NCI-H1436 treated with DMSO at 0.1 percent for 48 hours (cell line): Measurements from ENCODE around the gene SCN4B.

Experiments
- DNase-seq: peaks from one replicate; lab custom pipeline; 2025; lab: John Stamatoyannopoulos, UW

Gene SCN4B

DNA sequence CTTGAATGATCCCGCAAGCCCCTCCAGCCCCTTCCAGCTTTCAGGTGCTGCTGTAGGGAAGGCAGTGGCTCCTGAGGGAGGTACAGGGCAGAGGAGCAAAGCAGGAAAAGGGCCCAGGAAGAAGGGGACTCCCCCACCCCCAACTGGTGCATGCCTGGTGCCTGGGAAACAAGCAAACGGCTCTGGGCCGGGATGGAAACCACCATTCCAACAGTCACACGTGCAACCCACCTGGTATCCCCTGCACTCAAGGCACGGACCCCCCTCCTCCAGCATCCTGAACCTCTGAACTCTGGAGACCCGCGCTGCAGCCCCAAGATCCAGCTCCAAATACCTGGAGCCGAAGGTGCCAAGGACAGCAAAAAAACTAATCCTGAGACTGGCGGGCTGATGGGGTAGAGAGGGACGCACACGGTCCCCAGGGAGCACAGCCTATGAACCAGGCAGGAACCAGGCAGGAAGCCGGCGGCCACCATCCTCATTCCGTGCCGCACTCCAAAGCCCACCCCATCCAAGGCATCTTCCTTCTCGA is 537 bp downstream of the SCN4B start:
- DNase-seq: no peak

DNA sequence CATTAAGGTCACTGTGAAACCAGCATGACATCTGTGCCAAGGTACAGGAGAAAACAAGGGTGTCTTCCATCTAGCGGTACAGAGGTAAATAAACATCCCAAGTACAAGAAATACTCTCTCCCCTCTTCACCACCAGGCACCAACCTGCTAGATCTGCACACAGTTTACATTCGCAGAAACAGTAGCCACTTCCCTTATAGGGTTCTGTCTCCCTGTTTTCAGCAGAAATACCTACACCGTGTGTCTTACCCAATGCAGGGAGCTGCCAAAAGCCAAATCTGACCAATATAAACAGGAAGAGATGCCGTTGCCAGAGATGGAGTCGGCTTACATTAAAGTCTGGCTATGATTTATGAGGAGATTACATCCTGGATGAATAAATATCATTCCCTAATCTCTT is 1.2 kb downstream of the SCN4B start:
- DNase-seq: no peak

DNA sequence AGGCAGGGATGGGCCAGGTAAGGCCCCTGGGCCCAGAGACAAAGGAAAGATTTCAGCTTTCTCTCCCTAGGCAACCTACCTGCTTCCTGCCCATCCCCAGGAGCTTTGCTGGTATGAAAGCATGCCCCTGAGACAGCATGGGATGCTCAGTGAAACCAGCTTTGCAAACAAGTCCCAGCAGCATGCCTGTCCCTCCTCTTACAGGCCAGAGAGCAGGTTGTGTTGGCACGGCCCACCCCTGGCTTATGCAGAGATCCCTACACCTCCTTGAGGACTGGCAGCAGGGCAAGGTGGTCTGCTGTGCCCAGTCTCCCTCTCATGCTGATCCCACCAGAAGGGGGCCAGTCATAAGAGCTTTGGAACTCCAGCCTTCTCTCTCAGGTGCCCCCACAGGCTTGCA is 3.1 kb downstream of the SCN4B start:
- DNase-seq: no peak

DNA sequence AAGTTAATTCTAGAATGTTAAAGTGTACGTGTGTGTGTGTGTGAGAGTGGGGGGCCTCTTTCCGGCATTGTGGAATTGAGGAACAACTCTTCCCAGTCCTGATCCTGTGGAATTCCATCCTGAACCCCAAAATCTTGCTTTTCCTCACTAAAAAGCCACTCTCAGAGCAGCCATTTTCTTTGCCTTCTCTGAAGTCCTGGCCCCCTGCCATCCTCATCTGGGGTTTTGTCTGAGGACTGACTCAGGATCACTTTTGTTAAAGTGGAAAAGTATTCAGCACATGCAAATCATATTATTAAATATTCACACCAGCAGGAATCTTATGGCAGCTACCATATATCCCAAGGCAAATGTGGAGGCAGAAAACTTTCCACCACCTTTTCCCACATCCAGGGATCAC is 3.8 kb downstream of the SCN4B start:
- no peak for DNase-seq

DNA sequence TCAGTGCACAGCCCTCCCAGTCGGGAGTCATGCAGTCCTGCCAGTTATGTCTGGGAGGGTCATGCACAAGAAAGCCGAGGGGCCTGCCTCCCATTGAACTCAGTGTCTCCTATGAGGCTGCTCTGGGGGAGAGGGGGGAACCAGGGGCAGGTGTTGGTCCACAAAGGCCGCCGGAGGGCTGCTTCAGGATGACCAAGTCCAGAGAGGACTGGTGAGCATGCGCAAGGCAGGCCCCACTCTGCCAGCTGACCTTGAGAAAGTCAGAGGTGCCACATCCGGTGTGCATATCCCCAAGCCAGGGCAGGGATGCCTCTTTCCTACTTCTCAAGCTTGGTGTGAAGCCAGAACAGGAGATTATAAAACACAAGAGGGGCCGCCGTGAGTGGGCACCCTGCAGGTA is 4.4 kb downstream of the SCN4B start:
- no peak for DNase-seq

DNA sequence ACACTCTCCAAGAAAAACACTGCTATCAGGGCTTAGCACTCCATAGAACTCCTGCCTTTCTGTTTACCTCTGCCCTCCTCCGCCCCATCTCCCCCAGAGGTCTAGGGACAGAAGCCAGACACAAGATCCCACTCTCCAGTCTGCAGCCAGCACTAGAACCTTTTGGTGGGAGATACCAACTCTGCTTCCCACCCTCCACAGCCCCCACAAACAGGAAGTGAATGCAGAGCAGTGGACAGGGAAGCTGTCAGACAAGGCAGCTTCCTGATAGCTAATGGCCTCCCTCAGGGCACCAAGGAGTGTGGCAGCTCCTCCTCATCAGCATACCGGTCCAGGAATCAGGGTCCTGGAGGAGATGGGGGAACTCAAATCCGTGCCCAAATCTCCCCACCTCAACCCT is 5.1 kb downstream of the SCN4B start:
- no peak for DNase-seq

DNA sequence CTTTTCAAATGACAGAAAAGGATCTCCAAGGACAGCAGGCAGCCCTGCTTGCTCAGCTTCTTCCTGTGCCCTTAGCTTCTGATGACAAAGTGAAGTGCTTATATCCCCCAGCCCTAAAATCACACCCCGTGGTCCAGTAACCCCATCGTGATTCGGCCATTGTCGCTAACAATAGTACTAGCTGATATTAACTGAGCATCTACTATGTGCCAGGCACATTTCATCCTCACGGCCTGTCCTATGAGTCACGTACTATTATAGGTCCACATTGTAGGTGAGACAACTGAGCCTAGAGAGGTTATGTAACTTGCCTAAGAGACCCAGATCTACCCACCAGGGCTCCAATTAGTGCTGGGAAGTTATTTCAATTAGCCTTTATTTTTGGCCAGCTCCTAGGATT is 6.1 kb downstream of the SCN4B start:
- DNase-seq: no peak

DNA sequence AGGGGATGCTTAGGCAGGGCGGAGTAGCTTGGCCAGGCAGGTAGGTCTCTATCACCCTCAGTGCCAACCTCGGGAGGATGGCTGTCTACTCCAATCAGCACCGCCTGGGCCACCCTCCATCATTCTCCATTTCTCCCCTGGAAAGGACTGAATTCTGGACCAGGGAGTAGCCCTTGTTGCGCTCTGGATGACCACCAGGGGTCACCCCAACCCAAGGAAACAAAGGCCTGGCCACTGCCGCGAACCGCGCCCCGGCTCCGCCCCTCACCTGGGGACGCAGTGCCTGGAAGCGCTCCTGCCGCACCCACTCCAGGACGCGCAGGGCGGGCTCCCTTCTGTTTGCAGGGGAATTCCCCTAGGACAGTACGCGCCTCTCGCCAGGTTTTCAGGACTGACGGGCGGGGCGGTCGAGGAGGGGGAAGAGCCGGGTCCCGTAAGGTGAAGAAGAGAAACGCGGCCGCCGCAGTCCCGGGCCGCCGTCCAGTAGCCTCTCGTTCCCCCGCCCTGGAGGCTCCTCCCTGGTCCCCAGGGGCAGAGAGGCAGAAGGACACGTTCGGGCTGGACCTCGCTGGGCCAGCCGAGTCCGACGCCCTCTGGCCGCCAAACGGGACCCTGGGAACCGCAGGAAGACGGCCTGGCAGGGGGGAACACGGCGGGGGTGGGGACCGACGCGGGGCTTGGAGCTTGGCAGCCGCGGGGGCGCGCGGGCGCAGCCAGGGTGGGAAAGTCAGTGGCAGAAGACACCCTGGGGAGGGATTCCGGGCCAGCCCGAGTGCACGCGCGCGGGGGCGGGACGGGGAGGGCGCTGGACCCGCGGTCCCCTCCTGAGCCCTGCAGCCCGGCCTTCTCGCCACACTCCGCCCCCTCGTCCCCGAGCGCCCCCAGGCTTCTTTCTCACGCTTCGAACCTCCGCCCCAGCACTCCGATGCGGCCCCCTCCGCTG is 7.1 kb downstream of the SCN4B start:
- DNase-seq: no peak

DNA sequence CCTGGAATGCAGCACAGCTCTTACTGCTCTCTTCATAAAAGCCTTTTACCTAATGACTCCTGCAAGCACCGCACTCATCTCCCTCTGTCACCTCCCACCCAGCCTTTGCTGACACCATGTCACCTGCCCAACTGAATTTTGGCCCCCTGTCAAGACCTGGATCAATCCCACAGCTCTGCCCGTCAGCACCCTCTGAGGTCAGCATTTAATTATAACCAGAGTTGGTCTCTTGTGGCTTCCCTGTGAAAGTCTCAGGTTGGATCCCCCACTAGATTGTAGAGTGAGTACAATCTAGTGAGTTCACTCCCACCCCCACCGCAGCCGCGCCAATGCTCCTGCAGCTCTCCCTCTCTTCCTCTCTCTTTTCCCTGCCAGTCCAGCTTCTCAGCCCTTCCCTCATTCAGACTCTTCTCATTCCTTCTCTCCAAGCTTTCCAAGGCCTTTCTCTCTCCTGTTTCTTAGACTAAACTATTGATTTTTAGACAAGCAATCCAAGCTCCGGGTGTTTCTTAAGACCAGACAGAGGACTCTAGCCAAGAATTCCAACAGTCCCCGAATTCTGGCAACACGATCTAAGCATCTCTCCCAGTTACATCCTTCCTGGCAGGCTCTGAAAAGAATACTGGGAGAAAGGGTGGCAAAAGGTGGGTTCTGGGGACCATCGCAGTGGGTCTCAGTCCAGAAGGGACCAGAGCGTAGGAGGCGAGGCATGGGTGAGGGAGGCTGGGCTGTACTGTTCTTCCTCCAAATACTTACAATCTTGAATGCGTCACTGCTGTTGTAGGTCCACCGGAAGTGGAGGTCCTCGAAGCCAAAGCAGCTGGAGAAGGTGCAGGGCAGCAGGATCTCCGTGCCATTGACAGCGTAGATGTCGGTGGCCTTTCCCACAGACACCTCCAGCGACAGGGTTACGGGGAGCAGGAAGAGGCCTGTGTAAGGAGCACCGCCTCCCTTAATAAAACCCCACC is 8.0 kb downstream of the SCN4B start:
- DNase-seq: no peak

DNA sequence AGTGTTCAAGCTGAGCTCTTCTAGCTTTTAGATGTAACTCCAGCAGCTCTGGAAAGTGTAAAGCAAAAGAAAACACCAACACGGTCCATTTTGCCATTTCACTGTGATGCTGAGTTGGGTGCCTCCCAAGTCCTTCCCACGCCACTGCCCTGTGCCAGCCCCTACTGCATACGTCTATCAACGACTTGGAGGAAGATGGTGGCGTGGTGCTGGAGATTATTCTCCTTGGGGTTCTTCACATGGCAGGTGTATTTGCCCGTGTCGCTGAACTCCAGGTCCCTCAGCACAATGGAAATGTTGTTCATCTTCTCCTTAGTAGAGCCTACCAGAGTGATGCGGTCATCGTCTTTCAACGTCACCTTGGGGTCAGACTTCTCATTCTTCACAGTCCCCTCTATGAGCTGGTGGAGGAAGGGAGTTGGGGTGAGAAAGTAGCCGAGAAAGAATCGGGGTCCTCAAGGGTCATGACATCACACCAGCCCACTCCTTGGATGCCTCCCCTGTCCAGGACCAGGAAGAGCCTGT is 8.9 kb downstream of the SCN4B start:
- no peak for DNase-seq

DNA sequence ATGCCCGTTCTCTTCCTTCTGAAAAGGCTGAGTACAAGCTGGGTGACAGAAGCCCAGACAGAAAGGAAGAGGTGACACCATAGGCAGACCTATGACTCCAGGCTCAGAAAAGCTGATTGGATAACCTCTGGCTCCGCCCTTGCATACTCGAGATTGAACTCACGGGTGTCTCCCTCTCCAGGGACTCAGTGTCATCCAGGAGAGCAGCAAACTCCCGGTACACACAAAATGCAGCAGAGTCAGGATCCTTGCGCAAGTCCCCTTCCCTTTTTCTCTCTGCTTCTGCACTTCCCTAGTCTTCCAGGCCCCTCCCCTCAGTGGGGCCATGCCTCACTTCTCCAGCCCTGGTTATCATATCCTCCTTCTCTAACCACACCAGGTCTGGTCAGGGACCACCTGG is 9.8 kb downstream of the SCN4B start:
- DNase-seq: no peak

DNA sequence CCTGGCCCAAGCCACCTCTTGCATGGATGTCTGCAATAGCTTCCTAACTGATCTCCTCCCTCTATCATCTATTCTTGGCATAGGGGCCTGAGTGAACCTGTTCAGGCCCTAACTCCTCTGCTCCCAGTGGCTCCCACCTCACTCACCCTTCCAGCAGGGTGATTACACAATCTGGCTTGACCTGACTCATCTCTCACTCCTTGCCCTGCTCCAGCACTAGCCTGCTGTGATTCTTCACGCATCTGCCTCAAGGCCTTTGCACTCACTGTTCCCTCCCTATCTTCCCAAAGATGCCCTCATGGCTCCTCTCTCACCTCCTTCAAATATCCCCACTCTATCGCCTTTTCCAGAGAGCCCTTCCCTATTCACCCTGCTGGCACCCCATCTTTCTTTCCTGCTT is 10.5 kb downstream of the SCN4B start:
- DNase-seq: no peak

DNA sequence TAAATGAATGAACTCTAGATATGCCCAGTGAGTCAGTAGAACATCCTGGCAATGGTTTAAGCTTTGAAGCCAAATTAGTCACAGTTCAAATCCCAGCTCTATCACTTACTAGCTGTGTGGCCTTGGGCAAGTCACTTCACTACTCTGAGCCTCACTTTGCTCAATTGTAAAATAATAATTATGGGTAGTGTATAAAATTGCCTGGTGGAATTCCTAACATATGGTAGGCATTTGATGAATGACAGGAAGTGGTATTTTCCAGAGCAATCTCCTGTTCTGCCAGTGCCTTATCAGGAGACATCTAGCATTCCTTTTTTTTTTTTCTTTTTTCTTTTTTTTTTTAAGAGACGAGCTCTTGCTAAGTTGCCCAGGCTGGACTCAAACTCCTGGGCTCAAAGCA is 13.0 kb downstream of the SCN4B start:
- DNase-seq: no peak

DNA sequence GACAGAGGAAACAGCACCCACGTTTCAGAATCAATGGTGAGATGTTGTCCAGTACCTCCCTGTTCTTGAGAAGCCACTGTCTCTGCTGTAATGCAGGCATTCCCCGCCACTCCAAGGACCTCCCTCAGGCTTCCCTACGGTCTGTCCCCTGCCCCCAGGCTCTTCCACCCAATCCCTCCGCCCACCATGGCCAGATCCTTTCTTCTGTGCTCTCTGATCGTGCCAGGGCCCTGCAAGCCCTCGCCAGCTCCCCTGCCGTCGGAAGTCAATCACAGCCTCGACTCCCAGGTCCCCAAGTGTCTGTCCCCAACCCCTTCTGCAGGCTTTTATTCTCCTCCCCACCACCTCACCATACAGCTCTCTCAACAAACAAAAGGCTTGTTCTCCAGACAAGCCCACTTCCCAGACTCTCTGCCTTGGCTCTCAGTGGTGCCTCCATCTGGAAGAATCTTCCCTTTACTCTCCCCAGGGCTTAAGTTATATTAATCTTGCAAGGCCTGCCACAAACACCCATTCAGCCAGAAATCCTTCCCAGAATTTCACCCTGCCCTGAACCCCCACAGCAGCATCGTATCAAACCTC is 13.7 kb downstream of the SCN4B start:
- DNase-seq: no peak

DNA sequence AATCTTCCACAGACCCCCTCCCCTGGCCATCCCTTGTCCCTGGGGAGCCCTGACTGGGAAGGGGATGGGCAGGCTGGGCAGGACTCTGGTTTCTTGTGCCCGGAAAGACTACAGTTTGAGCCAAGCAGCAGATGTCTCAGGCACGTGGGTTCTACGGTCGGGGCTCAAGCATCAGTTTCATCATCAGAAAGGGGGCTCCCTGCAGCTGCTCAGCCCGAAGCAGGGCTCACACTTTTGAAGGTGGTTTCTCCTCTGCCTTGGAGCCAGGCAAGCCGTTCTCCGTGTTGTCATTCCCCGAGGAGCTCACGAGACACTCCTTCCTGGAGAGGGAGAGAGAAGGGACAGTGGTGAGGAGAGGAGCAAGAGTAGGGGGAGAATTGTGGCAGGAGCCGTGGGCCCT is 15.8 kb downstream of the SCN4B start:
- no peak for DNase-seq

DNA sequence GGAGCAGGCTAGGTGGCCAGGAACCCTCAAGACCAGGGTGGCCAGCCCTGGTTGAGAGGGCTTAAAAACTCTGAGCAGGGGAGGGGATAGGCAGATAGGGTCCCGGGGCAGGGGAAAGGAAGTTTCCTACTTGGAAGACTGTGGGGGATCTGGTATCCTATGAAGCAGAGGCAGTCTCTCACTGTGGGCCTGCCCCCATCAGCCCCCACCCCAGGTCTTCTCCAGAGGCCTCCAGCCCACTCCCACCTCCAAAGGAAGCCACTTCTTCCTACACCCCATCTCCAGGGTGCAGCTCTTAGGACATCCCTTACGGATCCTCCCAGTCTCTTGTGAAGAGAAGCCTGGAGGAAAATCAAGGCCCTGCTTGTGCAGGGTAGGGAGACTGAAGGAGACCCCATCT is 16.3 kb downstream of the SCN4B start:
- no peak for DNase-seq

DNA sequence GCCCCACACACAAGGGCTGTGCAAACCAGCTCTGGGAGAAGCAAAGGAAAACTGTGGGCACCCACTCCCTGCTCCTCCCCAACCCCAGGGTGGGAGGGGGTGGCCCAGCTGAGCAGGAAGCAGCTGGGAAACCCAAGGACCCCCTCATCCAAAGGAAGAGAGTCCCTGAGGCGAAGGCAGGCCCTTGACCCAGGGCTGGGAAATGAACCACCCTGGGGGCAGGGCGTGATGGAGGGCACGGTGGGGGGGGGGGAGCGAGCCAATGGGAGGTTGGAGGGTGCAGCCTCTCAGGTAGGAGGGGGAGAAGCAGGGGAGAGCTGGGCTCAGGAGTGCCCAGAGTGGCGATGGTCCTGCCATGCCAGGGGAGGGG is 16.8 kb downstream of the SCN4B start:
- DNase-seq: no peak

DNA sequence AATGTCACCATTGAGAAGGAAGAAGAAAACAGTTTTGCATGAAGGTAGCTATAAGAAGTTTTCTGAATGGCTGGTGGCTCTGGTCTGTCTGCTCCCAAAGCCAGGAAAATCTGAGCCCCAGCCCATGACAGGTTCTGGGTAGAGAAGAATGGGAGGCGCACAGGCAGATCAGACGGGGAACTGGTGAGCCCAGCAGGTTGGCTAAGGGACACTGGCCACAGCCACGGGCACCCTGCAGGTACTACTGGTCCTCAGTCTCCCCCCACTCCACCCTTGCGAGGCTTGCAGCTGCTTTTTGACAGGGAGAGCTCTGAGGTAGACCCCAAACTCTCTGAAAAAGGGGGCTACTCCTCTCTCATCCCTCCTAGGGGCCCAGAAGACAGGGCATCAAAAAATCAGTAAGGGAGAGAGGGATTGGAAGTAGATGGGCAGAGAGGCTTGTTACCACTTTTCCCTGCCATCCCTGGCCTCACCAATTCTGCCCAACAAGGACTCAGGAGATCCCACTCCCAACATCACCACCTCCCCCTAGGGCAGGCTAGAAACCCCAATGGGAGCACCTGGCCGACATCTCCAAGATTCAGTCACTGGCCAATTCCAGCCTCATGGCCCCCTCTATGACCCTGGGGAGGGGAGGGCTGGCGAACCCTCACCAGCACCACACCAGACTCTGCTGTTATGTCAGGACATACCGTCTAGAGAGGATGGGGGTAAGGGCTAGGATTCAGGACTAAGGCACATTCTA is 17.4 kb downstream of the SCN4B start:
- DNase-seq: no peak

DNA sequence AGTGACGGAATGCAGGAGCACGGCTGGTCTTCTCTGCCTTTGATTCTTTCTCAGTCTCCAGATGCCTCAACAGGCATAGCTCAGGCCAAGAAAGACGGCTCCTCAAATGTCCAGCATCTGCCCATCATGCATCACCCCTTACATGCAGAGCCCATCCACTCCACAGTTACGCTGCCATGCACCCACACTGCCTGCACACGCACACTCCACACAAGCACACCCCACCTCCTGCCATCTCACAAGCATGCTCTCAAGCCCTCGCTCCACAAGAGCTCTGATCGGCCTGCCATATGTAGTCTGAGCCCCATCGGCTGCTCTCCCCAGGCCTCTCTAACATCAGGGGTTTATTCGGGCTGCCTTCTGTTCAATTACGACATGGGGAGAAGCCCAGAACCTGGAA is 18.8 kb downstream of the SCN4B start:
- no peak for DNase-seq

DNA sequence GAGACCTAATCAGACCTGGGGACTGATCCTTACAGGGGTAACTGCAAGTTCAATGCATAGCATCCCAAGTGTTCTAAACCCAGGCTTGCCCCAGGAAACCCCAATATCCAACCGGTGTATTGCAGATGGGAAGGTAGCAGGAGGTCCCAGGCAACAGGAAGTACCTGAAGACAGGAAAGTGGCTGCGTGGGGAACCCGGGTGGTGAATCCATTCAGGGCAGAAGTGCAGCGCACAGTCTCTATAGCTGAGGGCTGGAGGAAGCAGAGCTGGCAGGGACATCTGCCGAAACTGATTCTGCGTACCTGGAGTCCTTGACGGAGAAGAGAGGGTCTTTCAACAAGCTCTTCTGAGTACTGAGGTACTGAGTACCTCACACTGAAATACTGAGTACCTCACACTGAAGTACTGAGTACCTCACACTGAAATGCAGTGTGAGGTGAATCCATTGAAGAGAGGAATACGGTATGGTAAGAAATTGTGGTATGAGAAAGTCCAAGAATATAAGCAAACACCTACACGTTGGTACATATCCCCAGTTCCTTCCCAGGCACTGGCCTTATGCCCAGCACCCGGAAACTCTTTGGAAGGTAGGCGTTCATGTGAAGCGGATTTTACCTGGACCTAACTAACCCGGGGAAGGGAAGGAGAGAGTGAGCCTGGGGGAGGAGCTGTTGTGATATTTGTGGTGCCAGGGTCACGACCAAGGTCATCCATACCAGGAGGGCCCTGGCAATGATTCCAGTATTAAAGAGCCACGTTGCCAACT is 20.1 kb downstream of the SCN4B start:
- DNase-seq: no peak
